ENCODE measurements around the gene LGR6. TPM values are rescaled to one million over a fixed set of nuclear protein-coding genes. Genes with fewer than 3 reads are reported as not detected.

LGR6 gene
- total and polyA plus RNA-seq, 2 of the 8 experiments (the other 6 are each of a cell fraction or from before 2014, with no cell fraction given): 0.50 to 1.0 TPM

DNA sequence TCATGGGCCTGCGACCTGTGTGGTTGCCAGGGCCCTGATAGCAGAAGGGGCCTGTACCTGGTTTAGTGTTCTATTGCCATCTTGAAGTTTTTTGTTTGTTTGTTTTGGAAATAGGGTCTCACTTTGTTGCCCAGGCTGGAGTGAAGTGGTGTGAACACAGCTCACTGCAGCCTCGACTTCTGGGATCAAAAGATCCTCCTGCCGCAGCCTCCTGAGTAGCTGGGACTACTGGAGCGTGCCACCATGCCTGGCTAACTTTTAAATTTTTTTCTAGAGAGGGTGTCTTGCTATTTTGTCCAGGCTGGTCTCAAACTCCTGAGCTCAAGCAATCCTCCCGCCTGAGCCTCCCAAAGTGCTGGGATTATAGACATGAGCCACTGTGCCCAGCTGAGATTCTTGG, 75.2 kb downstream of the LGR6 start (continued):
- TF ChIP-seq, protein P1, sequence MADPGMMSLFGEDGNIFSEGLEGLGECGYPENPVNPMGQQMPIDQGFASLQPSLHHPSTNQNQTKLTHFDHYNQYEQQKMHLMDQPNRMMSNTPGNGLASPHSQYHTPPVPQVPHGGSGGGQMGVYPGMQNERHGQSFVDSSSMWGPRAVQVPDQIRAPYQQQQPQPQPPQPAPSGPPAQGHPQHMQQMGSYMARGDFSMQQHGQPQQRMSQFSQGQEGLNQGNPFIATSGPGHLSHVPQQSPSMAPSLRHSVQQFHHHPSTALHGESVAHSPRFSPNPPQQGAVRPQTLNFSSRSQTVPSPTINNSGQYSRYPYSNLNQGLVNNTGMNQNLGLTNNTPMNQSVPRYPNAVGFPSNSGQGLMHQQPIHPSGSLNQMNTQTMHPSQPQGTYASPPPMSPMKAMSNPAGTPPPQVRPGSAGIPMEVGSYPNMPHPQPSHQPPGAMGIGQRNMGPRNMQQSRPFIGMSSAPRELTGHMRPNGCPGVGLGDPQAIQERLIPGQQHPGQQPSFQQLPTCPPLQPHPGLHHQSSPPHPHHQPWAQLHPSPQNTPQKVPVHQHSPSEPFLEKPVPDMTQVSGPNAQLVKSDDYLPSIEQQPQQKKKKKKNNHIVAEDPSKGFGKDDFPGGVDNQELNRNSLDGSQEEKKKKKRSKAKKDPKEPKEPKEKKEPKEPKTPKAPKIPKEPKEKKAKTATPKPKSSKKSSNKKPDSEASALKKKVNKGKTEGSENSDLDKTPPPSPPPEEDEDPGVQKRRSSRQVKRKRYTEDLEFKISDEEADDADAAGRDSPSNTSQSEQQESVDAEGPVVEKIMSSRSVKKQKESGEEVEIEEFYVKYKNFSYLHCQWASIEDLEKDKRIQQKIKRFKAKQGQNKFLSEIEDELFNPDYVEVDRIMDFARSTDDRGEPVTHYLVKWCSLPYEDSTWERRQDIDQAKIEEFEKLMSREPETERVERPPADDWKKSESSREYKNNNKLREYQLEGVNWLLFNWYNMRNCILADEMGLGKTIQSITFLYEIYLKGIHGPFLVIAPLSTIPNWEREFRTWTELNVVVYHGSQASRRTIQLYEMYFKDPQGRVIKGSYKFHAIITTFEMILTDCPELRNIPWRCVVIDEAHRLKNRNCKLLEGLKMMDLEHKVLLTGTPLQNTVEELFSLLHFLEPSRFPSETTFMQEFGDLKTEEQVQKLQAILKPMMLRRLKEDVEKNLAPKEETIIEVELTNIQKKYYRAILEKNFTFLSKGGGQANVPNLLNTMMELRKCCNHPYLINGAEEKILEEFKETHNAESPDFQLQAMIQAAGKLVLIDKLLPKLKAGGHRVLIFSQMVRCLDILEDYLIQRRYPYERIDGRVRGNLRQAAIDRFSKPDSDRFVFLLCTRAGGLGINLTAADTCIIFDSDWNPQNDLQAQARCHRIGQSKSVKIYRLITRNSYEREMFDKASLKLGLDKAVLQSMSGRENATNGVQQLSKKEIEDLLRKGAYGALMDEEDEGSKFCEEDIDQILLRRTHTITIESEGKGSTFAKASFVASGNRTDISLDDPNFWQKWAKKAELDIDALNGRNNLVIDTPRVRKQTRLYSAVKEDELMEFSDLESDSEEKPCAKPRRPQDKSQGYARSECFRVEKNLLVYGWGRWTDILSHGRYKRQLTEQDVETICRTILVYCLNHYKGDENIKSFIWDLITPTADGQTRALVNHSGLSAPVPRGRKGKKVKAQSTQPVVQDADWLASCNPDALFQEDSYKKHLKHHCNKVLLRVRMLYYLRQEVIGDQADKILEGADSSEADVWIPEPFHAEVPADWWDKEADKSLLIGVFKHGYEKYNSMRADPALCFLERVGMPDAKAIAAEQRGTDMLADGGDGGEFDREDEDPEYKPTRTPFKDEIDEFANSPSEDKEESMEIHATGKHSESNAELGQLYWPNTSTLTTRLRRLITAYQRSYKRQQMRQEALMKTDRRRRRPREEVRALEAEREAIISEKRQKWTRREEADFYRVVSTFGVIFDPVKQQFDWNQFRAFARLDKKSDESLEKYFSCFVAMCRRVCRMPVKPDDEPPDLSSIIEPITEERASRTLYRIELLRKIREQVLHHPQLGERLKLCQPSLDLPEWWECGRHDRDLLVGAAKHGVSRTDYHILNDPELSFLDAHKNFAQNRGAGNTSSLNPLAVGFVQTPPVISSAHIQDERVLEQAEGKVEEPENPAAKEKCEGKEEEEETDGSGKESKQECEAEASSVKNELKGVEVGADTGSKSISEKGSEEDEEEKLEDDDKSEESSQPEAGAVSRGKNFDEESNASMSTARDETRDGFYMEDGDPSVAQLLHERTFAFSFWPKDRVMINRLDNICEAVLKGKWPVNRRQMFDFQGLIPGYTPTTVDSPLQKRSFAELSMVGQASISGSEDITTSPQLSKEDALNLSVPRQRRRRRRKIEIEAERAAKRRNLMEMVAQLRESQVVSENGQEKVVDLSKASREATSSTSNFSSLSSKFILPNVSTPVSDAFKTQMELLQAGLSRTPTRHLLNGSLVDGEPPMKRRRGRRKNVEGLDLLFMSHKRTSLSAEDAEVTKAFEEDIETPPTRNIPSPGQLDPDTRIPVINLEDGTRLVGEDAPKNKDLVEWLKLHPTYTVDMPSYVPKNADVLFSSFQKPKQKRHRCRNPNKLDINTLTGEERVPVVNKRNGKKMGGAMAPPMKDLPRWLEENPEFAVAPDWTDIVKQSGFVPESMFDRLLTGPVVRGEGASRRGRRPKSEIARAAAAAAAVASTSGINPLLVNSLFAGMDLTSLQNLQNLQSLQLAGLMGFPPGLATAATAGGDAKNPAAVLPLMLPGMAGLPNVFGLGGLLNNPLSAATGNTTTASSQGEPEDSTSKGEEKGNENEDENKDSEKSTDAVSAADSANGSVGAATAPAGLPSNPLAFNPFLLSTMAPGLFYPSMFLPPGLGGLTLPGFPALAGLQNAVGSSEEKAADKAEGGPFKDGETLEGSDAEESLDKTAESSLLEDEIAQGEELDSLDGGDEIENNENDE (IDR thresholded peaks at IDR 0.05; ENCODE audit: insufficient replicate concordance, low read length): no peak
- TF ChIP-seq EZH2 (IDR thresholded peaks at IDR 0.05; ENCODE audit: low read depth, low read length, severe bottlenecking): no peak
- no peak for TF ChIP-seq HDAC2 (IDR thresholded peaks at IDR 0.05; ENCODE audit: borderline replicate concordance in 1 of 2, low read depth in 2 of 2, low read length in 2 of 2)
